Osteocyte (in vitro differentiated cells): Measurements from ENCODE around the gene EPB41L2. TPM values are rescaled to one million over a fixed set of nuclear protein-coding genes. Genes with fewer than 3 reads are reported as not detected.

Experiments used
- DNase-seq: peaks from one replicate; pipeline ENCODE4 v3.0.0; 2021; ENCODE audit warnings: mixed read lengths; ENCODE audit not compliant: unreplicated experiment; ENCODE audit errors: extremely low spot score
- H3K27ac Mint-ChIP-seq: one replicate; pipeline ENCODE4 v1.8.0; 2021; ENCODE audit warnings: mild to moderate bottlenecking, mixed read lengths; ENCODE audit not compliant: unreplicated experiment
- H3K27me3 Mint-ChIP-seq: one replicate; pipeline ENCODE4 v1.8.0; 2021; ENCODE audit warnings: mixed read lengths; ENCODE audit not compliant: unreplicated experiment
- H3K36me3 Mint-ChIP-seq: one replicate; pipeline ENCODE4 v1.8.0; 2021; ENCODE audit warnings: mixed read lengths; ENCODE audit not compliant: unreplicated experiment
- H3K4me1 Mint-ChIP-seq: one replicate; pipeline ENCODE4 v1.8.0; 2021; ENCODE audit warnings: mixed read lengths; ENCODE audit not compliant: unreplicated experiment
- H3K4me3 Mint-ChIP-seq: one replicate; pipeline ENCODE4 v1.8.0; 2021; ENCODE audit warnings: mild to moderate bottlenecking, moderate library complexity, mixed read lengths; ENCODE audit not compliant: unreplicated experiment
- H3K9me3 Mint-ChIP-seq: one replicate; pipeline ENCODE4 v1.8.0; 2021; ENCODE audit warnings: mixed read lengths; ENCODE audit not compliant: unreplicated experiment
- total RNA-seq: library from RNA; stranded (reverse); gene quantifications from 2 replicates; pipeline ENCODE4 v1.2.1, GENCODE V29; 2021
- TF ChIP-seq, protein P1 (sequence below): fragments of 200-600 bp; sonication (generic); IDR thresholded peaks from 2 replicates; pipeline ENCODE4 v1.5.0; 2021; ENCODE audit warnings: antibody characterized with exemption, mild to moderate bottlenecking, moderate library complexity

The EPB41L2 gene
- total RNA-seq, 1 donor from 2014 or later = 65.3 TPM

DNA sequence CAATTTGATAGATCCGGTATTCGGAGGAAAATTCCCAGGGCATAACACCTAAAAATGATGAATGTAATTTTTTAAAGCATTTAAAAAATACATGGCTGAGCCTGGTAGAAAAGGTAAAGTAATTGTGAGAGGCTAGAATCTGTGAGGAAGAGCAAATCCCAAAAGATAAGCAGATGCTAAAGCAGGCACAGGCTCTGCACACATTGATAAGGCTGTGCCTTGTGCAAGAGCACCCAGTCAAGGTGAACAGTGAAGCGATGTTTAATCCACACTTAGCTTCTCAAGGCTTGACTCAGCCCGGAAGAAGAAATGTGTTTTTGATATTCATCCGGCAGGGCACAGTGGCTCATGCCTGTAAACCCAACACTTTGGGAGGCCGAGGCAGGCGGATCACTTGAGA lies 5.1 kb upstream of the EPB41L2 start:
- TF ChIP-seq, protein P1, sequence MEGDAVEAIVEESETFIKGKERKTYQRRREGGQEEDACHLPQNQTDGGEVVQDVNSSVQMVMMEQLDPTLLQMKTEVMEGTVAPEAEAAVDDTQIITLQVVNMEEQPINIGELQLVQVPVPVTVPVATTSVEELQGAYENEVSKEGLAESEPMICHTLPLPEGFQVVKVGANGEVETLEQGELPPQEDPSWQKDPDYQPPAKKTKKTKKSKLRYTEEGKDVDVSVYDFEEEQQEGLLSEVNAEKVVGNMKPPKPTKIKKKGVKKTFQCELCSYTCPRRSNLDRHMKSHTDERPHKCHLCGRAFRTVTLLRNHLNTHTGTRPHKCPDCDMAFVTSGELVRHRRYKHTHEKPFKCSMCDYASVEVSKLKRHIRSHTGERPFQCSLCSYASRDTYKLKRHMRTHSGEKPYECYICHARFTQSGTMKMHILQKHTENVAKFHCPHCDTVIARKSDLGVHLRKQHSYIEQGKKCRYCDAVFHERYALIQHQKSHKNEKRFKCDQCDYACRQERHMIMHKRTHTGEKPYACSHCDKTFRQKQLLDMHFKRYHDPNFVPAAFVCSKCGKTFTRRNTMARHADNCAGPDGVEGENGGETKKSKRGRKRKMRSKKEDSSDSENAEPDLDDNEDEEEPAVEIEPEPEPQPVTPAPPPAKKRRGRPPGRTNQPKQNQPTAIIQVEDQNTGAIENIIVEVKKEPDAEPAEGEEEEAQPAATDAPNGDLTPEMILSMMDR = no peak
- Mint-ChIP-seq H3K36me3 (no peaks in the 10 kb centered on the region), H3K4me3 (no peak overlapping the region), H3K9me3 (peaks cover 4% of the 10 kb centered on the region), H3K27ac (no peak overlapping the region), H3K27me3 (no peaks in the 10 kb centered on the region), H3K4me1 (peaks cover 7% of the 10 kb centered on the region)
- no peak for DNase-seq

DNA sequence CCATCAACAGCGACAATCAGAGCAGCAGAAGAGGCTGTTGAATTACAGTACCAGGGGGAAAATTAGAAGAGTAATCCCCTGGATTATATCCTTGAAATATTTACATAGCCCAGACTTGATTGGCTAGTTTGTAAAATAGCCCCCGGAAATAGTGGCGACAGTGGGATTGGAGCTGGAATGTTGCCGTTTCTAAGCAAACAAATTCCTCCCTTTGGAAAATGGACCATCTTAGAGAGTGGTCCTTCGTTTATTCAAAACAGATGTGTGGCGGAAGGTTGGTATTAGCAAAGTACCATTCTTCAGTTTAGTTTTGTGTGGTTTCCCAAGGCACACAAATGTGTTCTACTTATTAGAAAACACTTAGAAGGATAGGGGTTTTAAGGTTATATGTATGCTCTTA lies 4.5 kb upstream of the EPB41L2 start:
- TF ChIP-seq, protein P1 = no peak
- Mint-ChIP-seq H3K4me3 (no peak overlapping the region), H3K4me1 (peaks cover 7% of the 10 kb centered on the region), H3K27me3 (no peaks in the 10 kb centered on the region), H3K36me3 (no peaks in the 10 kb centered on the region), H3K27ac (no peak overlapping the region), H3K9me3 (peaks cover 4% of the 10 kb centered on the region)
- DNase-seq = no peak

DNA sequence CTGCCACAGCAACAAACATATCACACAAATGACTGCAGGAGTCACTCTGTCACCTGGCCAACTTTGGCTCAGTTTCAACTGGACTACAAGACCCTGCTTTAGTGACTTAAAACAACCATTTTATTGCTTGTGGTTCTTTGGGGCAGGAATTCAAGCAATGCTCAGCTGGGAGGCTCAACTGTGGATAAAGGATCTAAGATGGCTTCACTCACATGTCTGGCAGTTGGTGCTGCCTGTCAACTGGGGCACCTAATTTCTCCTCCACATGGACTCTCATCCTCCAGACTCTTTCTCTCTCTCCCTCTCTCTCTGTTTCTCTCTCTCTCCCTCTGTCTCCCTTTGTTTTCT lies 2.8 kb upstream of the EPB41L2 start:
- DNase-seq = no peak
- TF ChIP-seq, protein P1 = no peak
- Mint-ChIP-seq H3K9me3 (peaks cover 4% of the 10 kb centered on the region), H3K4me1 (peaks cover 18% of the 10 kb centered on the region), H3K27ac (no peak overlapping the region), H3K4me3 (no peak overlapping the region), H3K27me3 (no peaks in the 10 kb centered on the region), H3K36me3 (no peaks in the 10 kb centered on the region)

DNA sequence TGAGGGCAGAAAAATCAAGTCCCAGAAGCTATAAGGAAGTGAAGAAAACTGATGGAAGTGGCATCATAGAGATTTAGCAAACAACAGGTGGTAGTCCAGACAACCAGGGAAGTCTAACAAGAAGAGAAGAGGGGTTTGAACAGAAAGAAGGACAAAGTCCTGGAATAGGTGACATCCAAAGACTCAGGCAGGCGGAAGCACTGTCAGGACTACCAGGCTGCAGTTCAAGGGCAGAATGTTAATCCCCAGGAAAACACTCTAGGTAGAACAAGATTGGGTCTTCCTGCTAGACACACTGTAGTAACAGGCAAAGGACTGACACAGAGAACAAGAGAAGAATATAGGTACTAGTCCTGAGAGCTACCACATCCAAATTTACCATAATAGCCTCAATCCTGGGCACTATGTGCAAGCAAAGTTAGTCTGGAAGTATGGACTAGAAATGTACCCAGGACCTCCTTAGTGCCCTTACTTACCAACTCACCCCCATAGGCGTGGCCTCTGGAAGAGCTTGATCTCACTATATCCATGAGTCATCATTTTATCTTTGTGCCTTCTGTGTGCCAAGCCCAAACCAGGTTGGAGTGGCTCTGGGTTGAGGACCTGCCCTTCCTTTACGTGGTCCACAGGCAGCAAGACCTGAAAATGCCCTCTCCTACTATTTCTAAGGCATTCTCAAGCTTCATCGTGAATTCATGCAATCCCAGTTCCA lies 2.2 kb upstream of the EPB41L2 start:
- Mint-ChIP-seq H3K4me3 (no peak overlapping the region), H3K4me1 (peaks cover 23% of the 10 kb centered on the region), H3K36me3 (no peaks in the 10 kb centered on the region), H3K9me3 (no peaks in the 10 kb centered on the region), H3K27ac (no peak overlapping the region), H3K27me3 (no peaks in the 10 kb centered on the region)
- TF ChIP-seq, protein P1 = no peak
- DNase-seq = no peak

DNA sequence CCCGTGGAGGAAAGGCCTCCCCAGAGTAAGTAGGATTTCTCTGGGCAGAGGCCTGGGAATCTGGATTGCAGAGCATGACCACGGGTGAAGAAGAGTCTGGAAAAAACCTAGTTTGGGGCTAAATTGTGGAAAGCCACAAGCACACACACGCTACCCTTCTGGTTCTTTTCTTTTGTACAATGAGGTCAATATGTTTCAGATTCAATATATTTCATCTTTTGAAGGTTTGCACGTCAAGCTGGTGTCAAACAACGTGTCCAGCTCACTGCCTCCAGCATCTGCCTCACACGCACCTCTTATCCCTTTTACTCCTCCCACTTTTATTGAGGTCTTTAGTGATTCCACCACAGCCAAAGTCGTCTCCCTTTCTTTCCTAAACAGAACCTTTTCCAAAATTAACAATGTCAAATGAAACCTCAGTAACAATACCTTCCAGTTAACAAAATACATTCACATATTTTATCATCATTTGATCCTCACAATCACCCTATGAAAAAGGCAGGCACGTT lies 773 bp upstream of the EPB41L2 start:
- DNase-seq = no peak
- Mint-ChIP-seq H3K36me3 (no peaks in the 10 kb centered on the region), H3K27ac (peak overlapping the region; percentile 89), H3K4me3 (peak overlapping the region; percentile 77), H3K4me1 (peaks cover 37% of the 10 kb centered on the region), H3K27me3 (no peaks in the 10 kb centered on the region), H3K9me3 (no peaks in the 10 kb centered on the region)
- TF ChIP-seq, protein P1 = no peak
